NCI-H226 (cell line): ENCODE data around the gene ZSCAN1.

Experiments used
- DNase-seq: peaks from one replicate; pipeline ENCODE4 v3.0.0-alpha.2; 2015

The ZSCAN1 gene

GRCh38 chr19:58042495-58043340 is 8.9 kb downstream of the ZSCAN1 start:
- DNase-seq: no peak

GRCh38 chr19:58044391-58044790 is 10.6 kb downstream of the ZSCAN1 start:
- no peak for DNase-seq

DNA sequence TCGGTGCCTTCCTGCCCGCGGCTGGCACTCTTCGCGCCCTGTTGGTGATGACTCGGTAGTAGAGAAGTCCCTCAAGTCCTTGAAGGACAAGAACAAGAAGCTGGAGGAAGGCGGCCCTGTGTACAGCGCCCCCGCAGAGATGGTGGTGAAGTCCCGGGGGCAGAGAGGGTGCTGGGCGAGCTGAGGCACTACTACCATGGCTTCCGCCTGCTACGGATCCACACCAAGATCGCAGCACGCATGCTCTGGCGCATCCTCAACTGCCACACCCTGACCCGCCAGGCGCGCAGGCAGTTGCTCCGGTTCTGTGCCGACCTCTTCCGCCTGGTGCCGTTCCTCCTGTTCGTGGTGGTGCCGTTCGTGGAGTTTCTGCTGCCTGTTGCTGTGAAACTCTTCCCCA is 11.1 kb downstream of the ZSCAN1 start:
- DNase-seq: no peak

GRCh38 chr19:58045411-58046050 is 11.7 kb downstream of the ZSCAN1 start:
- no peak for DNase-seq

GRCh38 chr19:58046856-58047255 is 13.0 kb downstream of the ZSCAN1 start:
- no peak for DNase-seq

- no peak for DNase-seq
Observed at GRCh38 chr19:58047672-58048071, 13.8 kb downstream of the ZSCAN1 start.

- no peak for DNase-seq
Observed at GRCh38 chr19:58052256-58052655, 18.4 kb downstream of the ZSCAN1 start.

GRCh38 chr19:58053480-58054156 is 19.8 kb downstream of the ZSCAN1 start:
- no peak for DNase-seq

GRCh38 chr19:58054901-58055874 is 21.4 kb downstream of the ZSCAN1 start:
- DNase-seq: no peak

DNA sequence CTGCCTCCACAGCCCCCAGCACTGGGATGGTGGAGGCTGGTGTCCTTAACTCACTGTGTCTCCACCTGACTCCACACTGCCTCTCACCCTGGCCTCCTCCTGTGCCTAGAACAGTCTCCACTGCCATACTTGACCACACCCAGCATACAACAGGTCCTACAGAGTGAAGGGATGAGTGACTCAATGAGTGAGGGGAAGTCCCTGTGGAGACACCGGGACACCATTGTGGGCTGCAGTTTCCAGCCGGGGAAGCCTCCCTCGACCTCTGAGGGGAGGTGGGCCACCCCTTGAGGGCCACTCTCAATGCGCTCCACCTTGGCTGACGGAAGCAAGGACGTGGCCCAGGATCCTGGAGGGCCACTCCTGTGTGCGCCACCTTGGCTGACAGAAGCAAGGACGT is 22.4 kb downstream of the ZSCAN1 start:
- no peak for DNase-seq

GRCh38 chr19:58056861-58057260 is 23.0 kb downstream of the ZSCAN1 start:
- DNase-seq: no peak

DNA sequence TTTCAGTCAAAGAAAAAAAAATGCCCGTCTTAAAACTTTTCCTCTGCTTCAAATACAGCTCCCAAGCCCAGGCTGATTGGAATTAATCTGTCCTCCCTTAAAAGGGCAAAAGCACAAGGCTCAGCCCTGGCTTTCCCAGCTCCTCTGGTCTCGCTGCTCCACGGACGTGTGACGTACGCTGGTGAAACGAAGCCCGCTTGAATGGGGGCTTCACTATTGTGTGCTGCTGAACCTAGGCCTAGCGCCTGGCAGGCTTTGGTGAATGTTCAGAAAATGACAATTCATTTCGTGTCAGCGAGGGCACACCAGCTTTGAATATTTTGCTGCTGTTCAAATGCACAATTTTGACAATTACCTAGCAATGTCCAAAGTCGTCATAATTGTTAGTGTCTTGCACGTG is 24.6 kb downstream of the ZSCAN1 start:
- DNase-seq: no peak

- DNase-seq: no peak
Observed at GRCh38 chr19:58059003-58059670, 25.3 kb downstream of the ZSCAN1 start, which contains the start of gene ZNF135. ZNF135 (plus strand) TSS chr19:58059282; CDS start chr19:58060003, 721 bp downstream.

DNA sequence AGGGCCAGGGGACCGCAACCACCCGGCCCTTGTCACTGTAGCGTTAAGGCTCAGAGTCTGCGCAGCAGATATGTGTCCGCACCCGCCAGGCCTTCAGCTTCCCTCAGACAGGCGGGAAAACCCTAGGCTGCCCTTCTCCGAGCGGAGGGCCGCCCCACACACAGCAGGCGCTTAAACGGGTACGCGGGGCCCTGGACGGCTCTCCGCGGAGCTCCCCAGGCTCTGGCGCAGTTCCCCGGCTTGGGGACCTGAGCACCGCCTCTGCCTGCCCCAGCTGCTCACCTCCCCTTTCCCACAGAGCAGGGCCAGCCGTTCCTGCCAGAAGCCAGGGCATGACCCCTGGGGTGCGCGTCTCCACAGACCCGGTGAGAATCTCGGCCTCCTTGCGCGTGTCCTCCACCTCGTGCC is 25.9 kb downstream of the ZSCAN1 start:
- DNase-seq: no peak

DNA sequence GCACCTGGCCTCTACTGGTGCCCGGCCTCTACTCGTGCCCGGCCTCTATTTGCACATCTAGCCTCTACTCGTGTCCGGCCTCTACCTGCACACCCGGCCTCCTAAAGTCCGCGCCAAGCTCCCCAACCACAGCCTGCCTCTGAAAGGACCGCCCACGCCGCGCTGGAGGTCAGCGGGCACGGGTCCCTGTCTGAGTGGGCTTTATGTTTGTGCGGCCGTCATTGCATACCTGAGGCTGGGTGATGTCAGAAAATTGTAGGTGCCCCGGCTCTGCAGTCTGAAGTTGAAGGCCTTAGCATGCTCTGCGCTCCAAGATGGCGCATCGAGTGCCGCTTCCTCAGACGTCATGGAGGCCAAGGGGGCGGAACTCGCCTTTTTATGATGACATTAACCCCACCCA is 26.4 kb downstream of the ZSCAN1 start:
- DNase-seq: no peak

- no peak for DNase-seq
Observed at GRCh38 chr19:58063712-58064111, 29.9 kb downstream of the ZSCAN1 start.

- no peak for DNase-seq
Observed at GRCh38 chr19:58067240-58067912, 33.6 kb downstream of the ZSCAN1 start.

DNA sequence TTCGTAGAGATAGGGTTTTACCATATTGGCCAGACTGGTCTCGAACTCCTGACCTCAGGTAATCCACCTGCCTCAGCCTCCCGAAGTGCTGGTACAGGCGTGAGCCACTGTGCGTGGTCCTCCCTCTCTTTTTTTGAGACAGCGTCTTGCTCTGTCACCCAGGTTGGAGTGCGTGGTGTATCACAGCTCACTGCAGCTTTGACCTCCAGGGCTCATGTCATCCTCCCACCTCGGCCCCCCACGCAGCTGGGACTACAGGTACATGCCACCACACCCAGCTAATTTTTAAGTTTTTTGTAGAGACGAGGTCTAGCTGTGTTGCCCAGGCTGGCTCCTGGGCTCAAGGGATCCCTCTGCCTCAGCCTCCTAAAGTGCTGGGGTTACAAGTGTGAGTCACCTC is 46.0 kb downstream of the ZSCAN1 start:
- DNase-seq: no peak

- DNase-seq: no peak
Observed at GRCh38 chr19:58083021-58083420, 49.2 kb downstream of the ZSCAN1 start.

DNA sequence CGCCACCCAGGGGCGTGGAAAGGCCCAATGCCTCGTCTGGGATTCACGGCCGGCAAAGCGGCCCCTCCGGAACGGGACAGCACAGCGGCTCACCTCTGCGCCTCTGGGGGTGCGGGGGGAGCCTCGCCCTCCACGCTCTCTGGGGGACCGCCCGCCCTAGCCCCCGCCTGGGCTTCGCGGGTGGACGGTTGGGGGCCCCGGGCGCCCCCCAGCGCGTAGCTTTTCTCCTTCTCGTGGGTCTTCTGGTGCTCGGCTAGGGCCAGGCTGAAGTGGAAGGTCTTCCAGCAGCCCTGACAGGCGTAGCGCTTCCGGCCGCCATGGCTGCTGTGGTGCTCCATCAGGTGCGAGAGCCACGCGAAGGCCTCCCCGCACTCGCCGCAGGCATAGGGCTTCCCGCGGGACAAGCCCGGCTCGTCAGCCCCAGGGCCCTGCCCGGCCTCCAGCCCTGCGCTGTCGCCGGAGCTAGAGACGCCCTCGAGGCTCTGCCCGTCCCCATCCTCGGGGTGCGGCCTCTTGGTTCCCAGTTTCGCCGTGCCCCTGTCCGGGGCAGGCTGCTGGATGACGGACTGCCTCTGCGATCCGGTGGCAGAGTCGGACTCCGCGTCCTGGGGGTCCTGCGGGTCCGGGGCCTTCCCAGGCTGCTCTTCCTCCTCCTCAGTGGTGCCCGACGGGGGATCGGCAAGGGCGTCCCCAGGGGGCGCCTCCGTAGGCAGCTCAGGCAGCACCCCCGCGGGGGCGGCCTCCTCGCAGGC is 50.9 kb downstream of the ZSCAN1 start:
- DNase-seq: no peak
